Fibroblast of lung (primary cell): ENCODE results near the gene SLC12A1. TPM values are rescaled to one million over a fixed set of nuclear protein-coding genes. Genes with fewer than 3 reads are reported as not detected.

Experiments
- DNase-seq, 2 donors: peaks; one replicate each; pipeline versions ENCODE4 v3.0.0 to v3.0.0-alpha.2; 2010; ENCODE audit warnings: low read depth in 2 of 2
- H2AFZ ChIP-seq: 2 replicates; pipeline ENCODE4 v1.5.1; 2012; ENCODE audit warnings: low read length, control low read depth, inconsistent platforms
- H3K27ac ChIP-seq: 2 replicates; pipeline ENCODE4 v1.5.1; 2011; ENCODE audit warnings: low read length, control low read depth; ENCODE audit not compliant: insufficient read depth
- H3K27me3 ChIP-seq: 2 replicates; pipeline ENCODE4 v1.5.1; 2011; ENCODE audit warnings: mild to moderate bottlenecking, low read length; ENCODE audit not compliant: control insufficient read depth, insufficient read depth
- H3K36me3 ChIP-seq: 2 replicates; pipeline ENCODE4 v1.5.1; 2011; ENCODE audit warnings: low read length; ENCODE audit not compliant: control insufficient read depth, insufficient read depth
- H3K4me1 ChIP-seq: 2 replicates; pipeline ENCODE4 v1.5.1; 2011; ENCODE audit warnings: low read length; ENCODE audit not compliant: control insufficient read depth, insufficient read depth; ENCODE audit errors: extremely low read depth
- H3K4me2 ChIP-seq: 2 replicates; pipeline ENCODE4 v1.5.1; 2011; ENCODE audit warnings: low read length, control low read depth; ENCODE audit not compliant: insufficient read depth; ENCODE audit errors: extremely low read depth
- H3K4me3 ChIP-seq, 4 experiments: fragments of 200-600 bp in 1 of 4; sonication (generic) in 1 of 4; replicated peaks in 1 of 4; 2 replicates each; pipeline ENCODE4 v1.5.1; 2011 to 2016; ENCODE audit warnings: low read length in 4 of 4, low read depth in 3 of 4, mild to moderate bottlenecking in 3 of 4, control low read depth in 2 of 4, inconsistent platforms in 1 of 4, mixed read lengths in 1 of 4; ENCODE audit not compliant: insufficient read depth in 1 of 4; ENCODE audit errors: control extremely low read depth in 1 of 4
- H3K79me2 ChIP-seq: 2 replicates; pipeline ENCODE4 v1.5.1; 2012; ENCODE audit warnings: mild to moderate bottlenecking, low read length, inconsistent platforms; ENCODE audit not compliant: control insufficient read depth, insufficient read depth
- H3K9ac ChIP-seq: 2 replicates; pipeline ENCODE4 v1.5.1; 2011; ENCODE audit warnings: mild to moderate bottlenecking, low read length, control low read depth; ENCODE audit not compliant: insufficient read depth
- H3K9me3 ChIP-seq: 2 replicates; pipeline ENCODE4 v1.5.1; 2012; ENCODE audit warnings: low read depth, low read length; ENCODE audit not compliant: control insufficient read depth, insufficient read depth
- H4K20me1 ChIP-seq: 2 replicates; pipeline ENCODE4 v1.5.1; 2011; ENCODE audit warnings: low read length; ENCODE audit not compliant: control insufficient read depth, insufficient read depth; ENCODE audit errors: extremely low read depth
- EZH2 ChIP-seq: IDR thresholded peaks from 2 replicates; pipeline ENCODE4 v1.5.1; 2012; ENCODE audit warnings: low read length, control low read depth, mild to moderate bottlenecking; ENCODE audit errors: missing control alignments
- polyA minus RNA-seq: library from RNA; depleted of rRNA, polyadenylated mRNA; stranded (reverse); fragments of >200 nt; gene quantifications from 2 replicates; pipeline ENCODE4 v1.2.3, GENCODE V29; 2011; ENCODE audit warnings: low replicate concordance
- polyA plus RNA-seq, 2 donors: library from polyadenylated mRNA; depleted of rRNA in 1 of 2; stranded (reverse) in 1 of 2; unstranded in 1 of 2; fragments of >200 nt; gene quantifications; 2 replicates each; pipeline ENCODE4 v1.2.1, GENCODE V29; 2011 to 2012; ENCODE audit warnings: missing spikeins in 1 of 2
- total RNA-seq: library from RNA; depleted of rRNA; stranded (reverse); fragments of >200 nt; gene quantifications from 2 replicates; pipeline ENCODE4 v1.2.1, GENCODE V29; 2014
- TF ChIP-seq, protein P1 (sequence below), 2 donors: IDR thresholded peaks in 1 of 2; conservative IDR thresholded peaks in 1 of 2; 1 replicate in 1 of 2; 2 replicates in 1 of 2; pipeline ENCODE4 v1.5.1; 2011 to 2012; ENCODE audit warnings: low read length in 2 of 2, control low read depth in 1 of 2, inconsistent platforms in 1 of 2, low read depth in 1 of 2, mild to moderate bottlenecking in 1 of 2

Gene SLC12A1
- total RNA-seq, result not detected in 2 replicates
- not detected in 2 replicates for polyA plus RNA-seq
- not detected in 2 replicates for polyA plus RNA-seq (2012)
- not detected in 2 replicates for polyA minus RNA-seq

GRCh38 chr15:48205981-48206380 is at the start of gene SLC12A1:
TSS of gene SLC12A1 (plus strand) at chr15:48206302. CDS start at chr15:48207720, 1,418 bp downstream.
- no peak within 1 kb of the TSS for H3K9ac ChIP-seq
- H2AFZ ChIP-seq, result no peak within 1 kb of the TSS
- no peaks in the 10 kb centered on the region for H3K36me3 ChIP-seq
- no peaks in the 10 kb centered on the region for H3K4me1 ChIP-seq
- TF ChIP-seq, protein P1, sequence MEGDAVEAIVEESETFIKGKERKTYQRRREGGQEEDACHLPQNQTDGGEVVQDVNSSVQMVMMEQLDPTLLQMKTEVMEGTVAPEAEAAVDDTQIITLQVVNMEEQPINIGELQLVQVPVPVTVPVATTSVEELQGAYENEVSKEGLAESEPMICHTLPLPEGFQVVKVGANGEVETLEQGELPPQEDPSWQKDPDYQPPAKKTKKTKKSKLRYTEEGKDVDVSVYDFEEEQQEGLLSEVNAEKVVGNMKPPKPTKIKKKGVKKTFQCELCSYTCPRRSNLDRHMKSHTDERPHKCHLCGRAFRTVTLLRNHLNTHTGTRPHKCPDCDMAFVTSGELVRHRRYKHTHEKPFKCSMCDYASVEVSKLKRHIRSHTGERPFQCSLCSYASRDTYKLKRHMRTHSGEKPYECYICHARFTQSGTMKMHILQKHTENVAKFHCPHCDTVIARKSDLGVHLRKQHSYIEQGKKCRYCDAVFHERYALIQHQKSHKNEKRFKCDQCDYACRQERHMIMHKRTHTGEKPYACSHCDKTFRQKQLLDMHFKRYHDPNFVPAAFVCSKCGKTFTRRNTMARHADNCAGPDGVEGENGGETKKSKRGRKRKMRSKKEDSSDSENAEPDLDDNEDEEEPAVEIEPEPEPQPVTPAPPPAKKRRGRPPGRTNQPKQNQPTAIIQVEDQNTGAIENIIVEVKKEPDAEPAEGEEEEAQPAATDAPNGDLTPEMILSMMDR (conservative IDR thresholded peaks at IDR 0.05 in 1 of 2, IDR thresholded peaks at IDR 0.05 in 1 of 2; ENCODE audit: low read depth in 1 of 2, low read length in 2 of 2), result no peak
- no peak for TF ChIP-seq EZH2
- no peaks in the 10 kb centered on the region for H3K79me2 ChIP-seq
- H3K27me3 ChIP-seq, result no peaks in the 10 kb centered on the region
- H3K9me3 ChIP-seq, result no peaks in the 10 kb centered on the region
- no peak within 1 kb of the TSS for H3K4me3 ChIP-seq
- no peaks in the 10 kb centered on the region for H4K20me1 ChIP-seq
- H3K27ac ChIP-seq, result no peak within 1 kb of the TSS
- H3K4me2 ChIP-seq, result no peak within 1 kb of the TSS
- DNase-seq, result no peak

DNA sequence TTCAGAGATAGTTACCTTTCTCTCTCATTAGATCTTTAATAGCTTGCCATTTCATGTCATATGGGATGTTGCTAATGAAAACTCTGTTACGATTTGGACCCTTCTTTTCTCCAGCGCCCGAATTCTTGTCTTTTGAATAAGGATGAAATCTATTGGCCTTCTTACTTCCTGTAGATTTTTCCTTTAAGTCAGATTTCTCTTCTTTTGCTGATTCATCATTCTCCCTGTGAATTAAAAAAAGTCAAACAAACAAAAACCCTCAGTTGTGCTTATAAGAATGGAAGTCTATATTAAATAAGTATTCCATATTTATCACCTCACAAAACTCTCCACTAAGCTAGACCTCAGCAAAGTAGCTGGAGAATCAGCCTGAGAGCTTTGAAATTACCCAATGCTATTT is 37.5 kb upstream of the SLC12A1 start:
- no peaks in the 10 kb centered on the region for H3K9me3 ChIP-seq
- no peak for TF ChIP-seq EZH2
- TF ChIP-seq, protein P1 (conservative IDR thresholded peaks at IDR 0.05 in 1 of 2, IDR thresholded peaks at IDR 0.05 in 1 of 2; ENCODE audit: low read depth in 1 of 2, low read length in 2 of 2), result no peak
- no peak overlapping the region for H2AFZ ChIP-seq
- H3K9ac ChIP-seq, result no peak overlapping the region
- H3K79me2 ChIP-seq, result no peaks in the 10 kb centered on the region
- H3K27ac ChIP-seq, result no peak overlapping the region
- DNase-seq, result no peak
- H3K4me3 ChIP-seq, result no peak overlapping the region
- H3K4me1 ChIP-seq, result no peaks in the 10 kb centered on the region
- no peaks in the 10 kb centered on the region for H3K27me3 ChIP-seq
- no peak overlapping the region for H3K4me2 ChIP-seq
- H3K36me3 ChIP-seq, result no peaks in the 10 kb centered on the region
- no peaks in the 10 kb centered on the region for H4K20me1 ChIP-seq

DNA sequence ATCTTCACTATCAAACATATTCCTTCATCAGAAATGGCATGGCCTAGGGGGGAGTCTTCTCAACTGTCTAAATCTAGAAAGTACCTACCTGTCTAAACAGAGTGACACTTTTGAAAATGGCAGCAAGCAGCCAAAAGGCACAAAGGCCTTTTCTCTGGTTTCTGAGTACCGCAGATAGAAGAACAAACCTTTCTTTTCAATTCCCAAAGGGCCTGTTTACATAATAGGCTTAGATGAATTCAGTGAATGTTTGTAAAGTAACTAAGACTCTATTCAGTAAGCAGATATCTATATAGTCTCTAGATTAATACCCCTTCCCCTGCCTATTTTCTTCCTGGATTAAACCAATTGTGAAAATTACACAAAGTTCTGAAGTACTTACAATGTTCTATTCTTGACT is 35.1 kb upstream of the SLC12A1 start:
- no peak for DNase-seq
- H3K79me2 ChIP-seq, result peaks cover 4% of the 10 kb centered on the region

More for the DNA sequence above, 35.1 kb upstream of the SLC12A1 start:
- no peaks in the 10 kb centered on the region for H3K27me3 ChIP-seq
- H3K4me3 ChIP-seq, result no peak overlapping the region
- no peak overlapping the region for H3K4me2 ChIP-seq
- no peaks in the 10 kb centered on the region for H3K4me1 ChIP-seq
- no peaks in the 10 kb centered on the region for H3K9me3 ChIP-seq
- no peaks in the 10 kb centered on the region for H3K36me3 ChIP-seq
- no peak overlapping the region for H2AFZ ChIP-seq
- no peak overlapping the region for H3K27ac ChIP-seq
- H4K20me1 ChIP-seq, result no peaks in the 10 kb centered on the region
- TF ChIP-seq, protein P1 (conservative IDR thresholded peaks at IDR 0.05 in 1 of 2, IDR thresholded peaks at IDR 0.05 in 1 of 2; ENCODE audit: low read depth in 1 of 2, low read length in 2 of 2), result no peak
- TF ChIP-seq EZH2, result no peak
- H3K9ac ChIP-seq, result no peak overlapping the region
